Testis (tissue), 2 donors: ENCODE measurements around the gene COL4A2.

Source experiments
- CTCF ChIP-seq, 3 experiments: fragments of 450-650 bp in 2 of 3; fragments of 200-600 bp in 1 of 3; sonication (generic) in 1 of 3; IDR thresholded peaks; one replicate each; pipeline ENCODE4 v1.5.1; 2016 to 2019; ENCODE audit warnings: antibody characterized with exemption in 3 of 3, mild to moderate bottlenecking in 2 of 3, moderate library complexity in 1 of 3
- POLR2A ChIP-seq: fragments of 450-650 bp; IDR thresholded peaks from one replicate; pipeline ENCODE4 v1.6.1; 2017; ENCODE audit warnings: antibody characterized with exemption, mild to moderate bottlenecking, moderate library complexity

- TF ChIP-seq CTCF (IDR thresholded peaks at IDR 0.05) (no peak), POLR2A (no peak)
Measured at GRCh38 chr13:110270507-110270906, 36.6 kb upstream of the COL4A2 start.
